ENCODE measurements around the gene METTL13. TPM values are rescaled to one million over a fixed set of nuclear protein-coding genes. Genes with fewer than 3 reads are reported as not detected.

The METTL13 gene
- total and polyA plus RNA-seq, 2 experiments from 2014 or later, result 18.8 to 22.0 TPM

GRCh38 chr1:171835891-171836290 is 54.4 kb downstream of the METTL13 start:
- H3F3A ChIP-seq (ENCODE audit: insufficient read depth), result 0 out of 2 replicates have a peak, but pooled peaks cover 8% of the 10 kb centered on the region
- no peaks in the 10 kb centered on the region for H3K36me3 ChIP-seq (ENCODE audit: low read depth)
- H4K20me1 ChIP-seq (ENCODE audit: insufficient read depth), result no peaks in the 10 kb centered on the region
- no peak overlapping the region for H3K4me2 ChIP-seq (ENCODE audit: unreplicated experiment)
- no peak for DNase-seq
- H3K9me3 ChIP-seq (ENCODE audit: low read depth), result no peaks in the 10 kb centered on the region
- H3K9ac ChIP-seq, result no peak overlapping the region
- peaks cover 8% of the 10 kb centered on the region for H3K4me1 ChIP-seq (ENCODE audit: insufficient read depth)
- in situ Hi-C loops (cut with MboI), result no loop called here
- H3K4me3 ChIP-seq, result no peak overlapping the region
- no peak overlapping the region for H3K27ac ChIP-seq
- H3K27me3 ChIP-seq (replicated peaks; ENCODE audit: insufficient read depth), result no peaks in the 10 kb centered on the region
- no peak for TF ChIP-seq EZH2phosphoT487 (IDR thresholded peaks at IDR 0.05; ENCODE audit: insufficient read depth, low read depth)
- TF ChIP-seq EZH2 (IDR thresholded peaks at IDR 0.05; ENCODE audit: insufficient read depth, poor library complexity, severe bottlenecking), result no peak
- H2AFZ ChIP-seq, result no peak overlapping the region
- no peaks in the 10 kb centered on the region for H3K9me2 ChIP-seq (ENCODE audit: insufficient read depth)
- no peaks in the 10 kb centered on the region for H3K79me2 ChIP-seq (ENCODE audit: insufficient read depth)

- Histone ChIP-seq H3F3A (ENCODE audit: insufficient read depth) (peaks cover 20% of the 10 kb centered on the region), H3K27ac (peak within 1 kb of the TSS; percentile 54), H3K4me3 (peak within 1 kb of the TSS; percentile 79), H3K9me3 (ENCODE audit: low read depth) (no peaks in the 10 kb centered on the region), H3K4me1 (ENCODE audit: insufficient read depth) (no peaks in the 10 kb centered on the region), H3K9me2 (ENCODE audit: insufficient read depth) (no peaks in the 10 kb centered on the region; the same call in 1 of the 2 replicates), H3K27me3 (replicated peaks; ENCODE audit: insufficient read depth) (no peaks in the 10 kb centered on the region; the same call in 1 of the 2 replicates), H3K4me2 (ENCODE audit: unreplicated experiment) (peak within 1 kb of the TSS; percentile 85), H3K9ac (peak within 1 kb of the TSS; percentile 77), H3K79me2 (ENCODE audit: insufficient read depth) (no peaks in the 10 kb centered on the region), H4K20me1 (ENCODE audit: insufficient read depth) (no peaks in the 10 kb centered on the region), H3K36me3 (ENCODE audit: low read depth) (no peaks in the 10 kb centered on the region), H2AFZ (peak within 1 kb of the TSS; percentile 90)
- peak; percentile 90 for DNase-seq
- 1 to 2% methylated on average over 52 to 71 of the region's 85 CpGs for WGBS, 2 experiments (ENCODE audit: low coverage in 1 of 2, low lambda C conversion rate in 2 of 2, missing lambda C conversion rate in 2 of 2)
- in situ Hi-C loops (cut with MboI), result no loop called here
- TF ChIP-seq EZH2phosphoT487 (IDR thresholded peaks at IDR 0.05; ENCODE audit: insufficient read depth, low read depth) (no peak), EZH2 (IDR thresholded peaks at IDR 0.05; ENCODE audit: insufficient read depth, poor library complexity, severe bottlenecking) (no peak)
Observed at GRCh38 chr1:171841050-171841910, 59.8 kb downstream of the METTL13 start, which contains the start of gene DNM3. Gene DNM3, plus strand, starts transcription at chr1:171841498. Its CDS starts 159 bp downstream, at chr1:171841657.

- H3K9me2 ChIP-seq (ENCODE audit: insufficient read depth), result no peaks in the 10 kb centered on the region; the same call in 1 of the 2 replicates
- DNase-seq, result peak; percentile 38
- H3F3A ChIP-seq (ENCODE audit: insufficient read depth), result peaks cover 20% of the 10 kb centered on the region
- H3K9ac ChIP-seq, result peak overlapping the region; percentile 43; the same call in 1 of the 2 replicates
- H3K27me3 ChIP-seq (replicated peaks; ENCODE audit: insufficient read depth), result no peaks in the 10 kb centered on the region; the same call in 1 of the 2 replicates
- in situ Hi-C loops (cut with MboI), result no loop called here
- WGBS, 2 experiments (ENCODE audit: low coverage in 1 of 2, low lambda C conversion rate in 2 of 2, missing lambda C conversion rate in 2 of 2), result 2 to 4% methylated on average over 16 to 34 of the region's 40 CpGs
- H3K4me1 ChIP-seq (ENCODE audit: insufficient read depth), result no peaks in the 10 kb centered on the region
- no peaks in the 10 kb centered on the region for H3K36me3 ChIP-seq (ENCODE audit: low read depth)
- H3K4me2 ChIP-seq (ENCODE audit: unreplicated experiment), result peak overlapping the region; percentile 85
- peak overlapping the region; percentile 79 for H3K4me3 ChIP-seq
- H4K20me1 ChIP-seq (ENCODE audit: insufficient read depth), result no peaks in the 10 kb centered on the region
- H3K27ac ChIP-seq, result no peak overlapping the region
- H3K9me3 ChIP-seq (ENCODE audit: low read depth), result no peaks in the 10 kb centered on the region
- H2AFZ ChIP-seq, result peak overlapping the region; percentile 90
- H3K79me2 ChIP-seq (ENCODE audit: insufficient read depth), result no peaks in the 10 kb centered on the region
- TF ChIP-seq EZH2 (IDR thresholded peaks at IDR 0.05; ENCODE audit: insufficient read depth, poor library complexity, severe bottlenecking) (no peak), EZH2phosphoT487 (IDR thresholded peaks at IDR 0.05; ENCODE audit: insufficient read depth, low read depth) (no peak)
Observed at GRCh38 chr1:171841931-171842761, 60.7 kb downstream of the METTL13 start.

- DNase-seq, result peak; percentile 6
- 77 to 83% methylated on average over 2 of the region's 2 CpGs for WGBS, 2 experiments (ENCODE audit: low coverage in 1 of 2, low lambda C conversion rate in 2 of 2, missing lambda C conversion rate in 2 of 2)
- no peaks in the 10 kb centered on the region; the same call in 1 of the 2 replicates for H3K27me3 ChIP-seq (replicated peaks; ENCODE audit: insufficient read depth)
- TF ChIP-seq EZH2 (IDR thresholded peaks at IDR 0.05; ENCODE audit: insufficient read depth, poor library complexity, severe bottlenecking), result no peak
- no peak for TF ChIP-seq EZH2phosphoT487 (IDR thresholded peaks at IDR 0.05; ENCODE audit: insufficient read depth, low read depth)
- H3K4me2 ChIP-seq (ENCODE audit: unreplicated experiment), result no peak overlapping the region
- H3K36me3 ChIP-seq (ENCODE audit: low read depth), result no peaks in the 10 kb centered on the region
- no peaks in the 10 kb centered on the region; the same call in 1 of the 2 replicates for H3K9me2 ChIP-seq (ENCODE audit: insufficient read depth)
- H3K4me3 ChIP-seq, result no peak overlapping the region
- H3K27ac ChIP-seq, result no peak overlapping the region
- H3K79me2 ChIP-seq (ENCODE audit: insufficient read depth), result no peaks in the 10 kb centered on the region
- no peak overlapping the region for H3K9ac ChIP-seq
- H4K20me1 ChIP-seq (ENCODE audit: insufficient read depth), result no peaks in the 10 kb centered on the region
- H3F3A ChIP-seq (ENCODE audit: insufficient read depth), result peaks cover 20% of the 10 kb centered on the region
- in situ Hi-C loops (cut with MboI), result no loop called here
- H2AFZ ChIP-seq, result no peak overlapping the region
- no peaks in the 10 kb centered on the region for H3K4me1 ChIP-seq (ENCODE audit: insufficient read depth)
- H3K9me3 ChIP-seq (ENCODE audit: low read depth), result no peaks in the 10 kb centered on the region
Observed at GRCh38 chr1:171844381-171844780, 62.9 kb downstream of the METTL13 start.

Measured in GM23248 (cell line).